Endothelial cell (in vitro differentiated cells): ENCODE measurements around the gene CCNO. TPM values are rescaled to one million over a fixed set of nuclear protein-coding genes. Genes with fewer than 3 reads are reported as not detected.
A peak's percentile ranks its signal among the peaks of the same experiment; 100 is the strongest.

Experiments
- DNase-seq: peaks from one replicate; pipeline ENCODE4 v3.0.0; 2021; ENCODE audit warnings: low spot score
- H3K27ac Mint-ChIP-seq: one replicate; pipeline ENCODE4 v1.8.0; 2021; ENCODE audit warnings: mixed read lengths, inconsistent platforms; ENCODE audit not compliant: unreplicated experiment
- H3K27me3 Mint-ChIP-seq: one replicate; pipeline ENCODE4 v1.8.0; 2021; ENCODE audit warnings: mild to moderate bottlenecking, moderate library complexity, mixed read lengths, inconsistent platforms; ENCODE audit not compliant: unreplicated experiment
- H3K36me3 Mint-ChIP-seq: one replicate; pipeline ENCODE4 v1.8.0; 2021; ENCODE audit warnings: mild to moderate bottlenecking, low read depth, mixed read lengths, inconsistent platforms; ENCODE audit not compliant: unreplicated experiment
- H3K4me1 Mint-ChIP-seq: one replicate; pipeline ENCODE4 v1.8.0; 2021; ENCODE audit warnings: mild to moderate bottlenecking, mixed read lengths, inconsistent platforms; ENCODE audit not compliant: unreplicated experiment
- H3K4me3 Mint-ChIP-seq: one replicate; pipeline ENCODE4 v1.8.0; 2021; ENCODE audit warnings: mild to moderate bottlenecking, mixed read lengths, inconsistent platforms; ENCODE audit not compliant: unreplicated experiment
- H3K9me3 Mint-ChIP-seq: one replicate; pipeline ENCODE4 v1.8.0; 2021; ENCODE audit warnings: mixed read lengths, inconsistent platforms; ENCODE audit not compliant: unreplicated experiment
- CTCF ChIP-seq: fragments of 200-600 bp; sonication (generic); IDR thresholded peaks from one replicate; pipeline ENCODE4 v1.5.0; 2021; ENCODE audit warnings: antibody characterized with exemption; ENCODE audit not compliant: unreplicated experiment
- total RNA-seq: library from RNA; stranded (reverse); fragmentation: NEBNext Ultra II Directional; extraction: Animal tissue kit (Norgen Biotek cat#: 25700); gene quantifications from one replicate; pipeline ENCODE4 v1.2.1, GENCODE V29; 2021; ENCODE audit not compliant: unreplicated experiment

The CCNO gene
- total RNA-seq, 1 donor from 2014 or later, result 0.15 TPM

- no peak for TF ChIP-seq CTCF
- peaks cover 51% of the 10 kb centered on the region for H3K27me3 Mint-ChIP-seq
- H3K4me3 Mint-ChIP-seq, result peak overlapping the region; percentile 85
- no peaks in the 10 kb centered on the region for H3K9me3 Mint-ChIP-seq
- peak overlapping the region; percentile 72 for H3K27ac Mint-ChIP-seq
- no peak for DNase-seq
- peaks cover 6% of the 10 kb centered on the region for H3K36me3 Mint-ChIP-seq
- peaks cover 22% of the 10 kb centered on the region for H3K4me1 Mint-ChIP-seq
These were observed 5.6 kb downstream of the CCNO start for GRCh38 chr5:55227664-55228430.

- Mint-ChIP-seq H3K4me1 (peaks cover 23% of the 10 kb centered on the region), H3K36me3 (peaks cover 6% of the 10 kb centered on the region), H3K27me3 (peaks cover 50% of the 10 kb centered on the region), H3K27ac (peak within 1 kb of the TSS; percentile 72), H3K9me3 (no peaks in the 10 kb centered on the region), H3K4me3 (peak within 1 kb of the TSS; percentile 85)
- peak; percentile 52 for DNase-seq
- TF ChIP-seq CTCF, result no peak
These were observed 6.3 kb downstream of the CCNO start, which contains the start of gene MCIDAS for GRCh38 chr5:55226934-55227663. TSS of gene MCIDAS (minus strand) at chr5:55227315. CDS start at chr5:55227138, 177 bp downstream.

- peaks cover 21% of the 10 kb centered on the region for H3K4me1 Mint-ChIP-seq
- H3K27ac Mint-ChIP-seq, result no peak overlapping the region
- TF ChIP-seq CTCF, result peak; percentile 87
- peaks cover 46% of the 10 kb centered on the region for H3K27me3 Mint-ChIP-seq
- peak; percentile 72 for DNase-seq
- H3K9me3 Mint-ChIP-seq, result no peaks in the 10 kb centered on the region
- peak overlapping the region; percentile 25 for H3K4me3 Mint-ChIP-seq
- peaks cover 6% of the 10 kb centered on the region for H3K36me3 Mint-ChIP-seq
These were observed 7.1 kb downstream of the CCNO start for GRCh38 chr5:55226027-55226933.

- peaks cover 21% of the 10 kb centered on the region for H3K4me1 Mint-ChIP-seq
- peaks cover 44% of the 10 kb centered on the region for H3K27me3 Mint-ChIP-seq
- H3K27ac Mint-ChIP-seq, result no peak overlapping the region
- TF ChIP-seq CTCF, result no peak
- no peaks in the 10 kb centered on the region for H3K9me3 Mint-ChIP-seq
- H3K4me3 Mint-ChIP-seq, result no peak overlapping the region
- DNase-seq, result no peak
- peaks cover 6% of the 10 kb centered on the region for H3K36me3 Mint-ChIP-seq
These were observed 8.1 kb downstream of the CCNO start for GRCh38 chr5:55225346-55225745.
